ENCODE measurements around the gene FCGR1A.
"Not testable (repeated sequence)": the region's sequence is repeated elsewhere in the genome, so short reads cannot be mapped to it uniquely, and the experiment has no call there.

The FCGR1A gene

GRCh38 chr1:149841149-149841548, 58.7 kb downstream of the FCGR1A start:
- DNase-seq: not testable (repeated sequence)

Measured in RPMI8226 (cell line).